SK-N-SH (cell line): ENCODE results near the gene NTHL1. TPM values are rescaled to one million over a fixed set of nuclear protein-coding genes. Genes with fewer than 3 reads are reported as not detected.

ENCODE experiments used
- IRF3 ChIP-seq: fragments of 150-350 bp; IDR thresholded peaks from 2 replicates; pipeline ENCODE4 v1.6.1; 2016; ENCODE audit warnings: mild to moderate bottlenecking, low read depth, low read length
- MXI1 ChIP-seq: IDR thresholded peaks from 2 replicates; pipeline ENCODE4 v1.6.1; 2012; ENCODE audit warnings: mild to moderate bottlenecking, low read depth, low read length, improper control_type of control experiment
- NFIC ChIP-seq: IDR thresholded peaks from 2 replicates; pipeline ENCODE4 v1.4.0; 2012; ENCODE audit warnings: borderline replicate concordance
- NRF1 ChIP-seq: IDR thresholded peaks from 2 replicates; pipeline ENCODE4 v1.6.1; 2012; ENCODE audit warnings: low read depth, mild to moderate bottlenecking, low read length
- TCF12 ChIP-seq: IDR thresholded peaks from 2 replicates; pipeline ENCODE4 v1.4.0; 2012
- polyA plus RNA-seq, 3 experiments: library from polyadenylated mRNA; depleted of rRNA; stranded (reverse); fragments of >200 nt; gene quantifications; 2 replicates each; pipeline ENCODE4 v1.2.3, GENCODE V29; 2012
- small RNA-seq, 7 experiments: library from RNA; depleted of rRNA; stranded (forward); fragments of <200 nt; gene quantifications; one replicate each; pipeline ENCODE3, GENCODE V24; 2012

NTHL1 gene
- polyA plus RNA-seq, 1 of the 3 experiments (the other 2 are of a cell fraction) = 77.3 TPM

DNA sequence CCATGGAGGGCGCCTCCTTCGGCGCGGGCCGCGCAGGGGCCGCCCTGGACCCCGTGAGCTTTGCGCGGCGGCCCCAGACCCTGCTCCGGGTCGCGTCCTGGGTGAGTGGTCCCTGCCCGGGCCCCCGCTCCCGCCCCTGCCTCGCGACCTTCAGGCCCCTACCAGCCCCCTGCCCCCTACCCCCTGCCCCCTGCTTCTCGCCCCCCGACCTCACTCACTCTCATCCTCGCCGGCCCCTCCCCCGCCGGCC lies 57.6 kb downstream of the NTHL1 start (continued):
- TF ChIP-seq IRF3 (no peak), MXI1 (no peak), TCF12 (no peak), NFIC (no peak), NRF1 (no peak)

Small RNAs within 50 kb of the gene (small RNA-seq; reads per million reads assigned to genes)
- gene MIR1225 (0 reads per million in 7 experiments), gene RN7SL219P (0 reads per million in 7 experiments)

Other genes starting within 250 kb of the NTHL1 start
- gene HAGH, start 221.0 kb downstream of the NTHL1 start, polyA plus RNA-seq (2012; rRNA removed) = 119 and 138 TPM in 2 replicates
- gene FAHD1, start 220.6 kb downstream of the NTHL1 start, polyA plus RNA-seq (2012; rRNA removed) = 58.2 and 59.0 TPM in 2 replicates
- 0.05 TPM in 1 of 2 replicates, not detected in the other for gene MEIOB, start 175.7 kb downstream of the NTHL1 start, polyA plus RNA-seq (2012; rRNA removed)
- 0.03 TPM in 1 of 2 replicates, not detected in the other for gene HS3ST6, start 129.4 kb downstream of the NTHL1 start, polyA plus RNA-seq (2012; rRNA removed)
- 30.1 and 31.4 TPM in 2 replicates for gene MSRB1, start 104.6 kb downstream of the NTHL1 start, polyA plus RNA-seq (2012; rRNA removed)
- gene RPL3L, start 93.1 kb downstream of the NTHL1 start, polyA plus RNA-seq (2012; rRNA removed) = not detected in 2 replicates
- 251 and 468 TPM in 2 replicates for gene NDUFB10, start 88.3 kb downstream of the NTHL1 start, polyA plus RNA-seq (2012; rRNA removed)
- 4,622 and 6,384 TPM in 2 replicates for gene RPS2, start 83.0 kb downstream of the NTHL1 start, polyA plus RNA-seq (2012; rRNA removed)
- gene RNF151, start 81.0 kb downstream of the NTHL1 start, polyA plus RNA-seq (2012; rRNA removed) = 0.07 TPM in 1 of 2 replicates, not detected in the other
- gene TBL3, start 75.8 kb downstream of the NTHL1 start, polyA plus RNA-seq (2012; rRNA removed) = 36.7 and 37.1 TPM in 2 replicates
- gene NOXO1, start 66.4 kb downstream of the NTHL1 start, polyA plus RNA-seq (2012; rRNA removed) = 0.19 and 0.21 TPM in 2 replicates
- 13.3 and 20.4 TPM in 2 replicates for gene GFER, start 63.6 kb downstream of the NTHL1 start, polyA plus RNA-seq (2012; rRNA removed)
- gene SYNGR3, start 57.9 kb downstream of the NTHL1 start, polyA plus RNA-seq (2012; rRNA removed) = 10.7 and 10.8 TPM in 2 replicates
- gene ZNF598, start 38.0 kb downstream of the NTHL1 start, polyA plus RNA-seq (2012; rRNA removed) = 38.1 and 47.8 TPM in 2 replicates
- 0.62 and 1.1 TPM in 2 replicates for gene NPW, start 28.0 kb downstream of the NTHL1 start, polyA plus RNA-seq (2012; rRNA removed)
- gene NHERF2, start 20.9 kb downstream of the NTHL1 start, polyA plus RNA-seq (2012; rRNA removed) = 45.2 and 53.8 TPM in 2 replicates
- 76.7 and 96.1 TPM in 2 replicates for gene TSC2, start 151 bp upstream of the NTHL1 start, polyA plus RNA-seq (2012; rRNA removed)
- gene PKD1, start 88.1 kb upstream of the NTHL1 start, polyA plus RNA-seq (2012; rRNA removed) = 39.8 and 47.4 TPM in 2 replicates
- gene RAB26, start 100.8 kb upstream of the NTHL1 start, polyA plus RNA-seq (2012; rRNA removed) = 14.3 and 19.5 TPM in 2 replicates
- 69.9 and 73.0 TPM in 2 replicates for gene TRAF7, start 107.9 kb upstream of the NTHL1 start, polyA plus RNA-seq (2012; rRNA removed)
- 1.4 and 1.7 TPM in 2 replicates for gene CASKIN1, start 148.8 kb upstream of the NTHL1 start, polyA plus RNA-seq (2012; rRNA removed)
- 70.3 and 85.4 TPM in 2 replicates for gene MLST8, start 157.6 kb upstream of the NTHL1 start, polyA plus RNA-seq (2012; rRNA removed)
- gene BRICD5, start 163.0 kb upstream of the NTHL1 start, polyA plus RNA-seq (2012; rRNA removed) = 2.3 and 3.4 TPM in 2 replicates
- 10.3 and 10.8 TPM in 2 replicates for gene PGP, start 167.0 kb upstream of the NTHL1 start, polyA plus RNA-seq (2012; rRNA removed)
- gene E4F1, start 175.8 kb upstream of the NTHL1 start, polyA plus RNA-seq (2012; rRNA removed) = 33.0 and 34.0 TPM in 2 replicates
- gene DNASE1L2, start 188.6 kb upstream of the NTHL1 start, polyA plus RNA-seq (2012; rRNA removed) = 2.4 and 2.5 TPM in 2 replicates
- gene ECI1, start 203.8 kb upstream of the NTHL1 start, polyA plus RNA-seq (2012; rRNA removed) = 53.3 and 61.8 TPM in 2 replicates
- gene RNPS1, start 220.3 kb upstream of the NTHL1 start, polyA plus RNA-seq (2012; rRNA removed) = 227 and 277 TPM in 2 replicates